Omental fat pad (tissue), 4 donors: ENCODE measurements around the gene CDCP1. TPM values are rescaled to one million over a fixed set of nuclear protein-coding genes. Genes with fewer than 3 reads are reported as not detected.
A peak's percentile ranks its signal among the peaks of the same experiment; 100 is the strongest.

ENCODE experiments used
- ATAC-seq: fragments of 150-250 bp; one replicate; pipeline ENCODE4 v1.9.1; 2016; ENCODE audit warnings: mild to moderate bottlenecking, moderate library complexity; ENCODE audit not compliant: low FRiP score
- DNase-seq: peaks from one replicate; pipeline ENCODE4 v3.0.0-alpha.2; 2019; ENCODE audit warnings: low spot score
- CTCF ChIP-seq, 3 donors: fragments of 450-650 bp; IDR thresholded peaks; one replicate each; pipeline ENCODE4 v1.5.1; 2016 to 2017; ENCODE audit warnings: antibody characterized with exemption in 3 of 3, mild to moderate bottlenecking in 3 of 3, moderate library complexity in 2 of 3
- total RNA-seq, 4 donors: library from RNA; depleted of rRNA; stranded (reverse); fragments of >200 nt; gene quantifications; one replicate each; pipeline ENCODE4 v1.1.0, GENCODE V29; 2016

CDCP1 gene
- total RNA-seq, 4 donors from 2014 or later: 0.16 to 30.7 (median 8.2) TPM

- DNase-seq (no peak), ATAC-seq (no peak)
- no peak for TF ChIP-seq CTCF (IDR thresholded peaks at IDR 0.05)
These were observed 48.8 kb downstream of the CDCP1 start for GRCh38 chr3:45097296-45097883.

- TF ChIP-seq CTCF (IDR thresholded peaks at IDR 0.05): no peak
- ATAC-seq (no peak), DNase-seq (no peak)
These were observed 50.2 kb downstream of the CDCP1 start for GRCh38 chr3:45095916-45096526.

GRCh38 chr3:45093176-45093575 is 53.0 kb downstream of the CDCP1 start:
- DNase-seq (no peak), ATAC-seq (no peak)
- no peak for TF ChIP-seq CTCF (IDR thresholded peaks at IDR 0.05)

GRCh38 chr3:45092132-45093031 is 53.8 kb downstream of the CDCP1 start:
- no peak for TF ChIP-seq CTCF (IDR thresholded peaks at IDR 0.05)
- ATAC-seq (peak; percentile 90), DNase-seq (no peak)

GRCh38 chr3:45090855-45091254 is 55.3 kb downstream of the CDCP1 start:
- ATAC-seq (no peak), DNase-seq (no peak)
- no peak for TF ChIP-seq CTCF (IDR thresholded peaks at IDR 0.05)

- TF ChIP-seq CTCF (IDR thresholded peaks at IDR 0.05): no peak
- no peak for ATAC-seq
- no peak for DNase-seq
These were observed 57.4 kb downstream of the CDCP1 start for GRCh38 chr3:45088543-45089358.
